K562 (cell line): Measurements from ENCODE around the gene CELF6. TPM values are rescaled to one million over a fixed set of nuclear protein-coding genes. Genes with fewer than 3 reads are reported as not detected.

Experiments
- ATAC-seq: fragments of 200-7000 bp; cut with Tn5 transposase; 3 replicates; pipeline ENCODE4 v1.9.1; 2020; ENCODE audit warnings: moderate library complexity
- BruUV-seq: library from RNA; stranded (reverse); fragments of 400-500 nt; replicated peaks from 2 replicates; lab custom pipeline; 2021; lab: Mats Ljungman, UMichigan
- CTCF ChIA-PET: fragments of 300-600 bp; formaldehyde crosslinking; extraction: SDS; loops from one replicate; lab custom pipeline; 2021; ENCODE audit warnings: low intra/inter-chr PET ratio; lab: Yijun Ruan, JAX
- POLR2A ChIA-PET: fragments of 300-600, 350-650 bp; sonication (Branson Sonifier 250); formaldehyde crosslinking; extraction: SDS; loops from one replicate; lab custom pipeline; 2021; ENCODE audit warnings: antibody characterized with exemption, inconsistent platforms; lab: Yijun Ruan, JAX
- DNase-seq, 4 experiments: peaks; one replicate each; pipeline versions ENCODE4 v3.0.0 to v3.0.0-alpha.2; 2011 to 2018; ENCODE audit warnings: low spot score in 3 of 4, mixed read lengths in 3 of 4; ENCODE audit errors: extremely low read depth in 1 of 4
- FAIRE-seq: peaks from 2 replicates; lab custom pipeline; 2011; peaks lifted over from hg19 to GRCh38; lab: Jason Lieb, UNC
- H2AFZ ChIP-seq: 2 replicates; pipeline ENCODE4 v1.6.0; 2011; ENCODE audit warnings: low read depth, low read length, control low read depth, inconsistent platforms
- H3K27ac ChIP-seq: fragments of 200-600 bp; 3 replicates; pipeline ENCODE4 v1.8.0; 2011; ENCODE audit warnings: low read depth, mild to moderate bottlenecking, control low read depth, inconsistent platforms, low read length, moderate library complexity, mixed read lengths; ENCODE audit errors: extremely low read depth
- H3K27me3 ChIP-seq, 2 experiments: fragments of 300-600 bp in 1 of 2; 2 replicates in 1 of 2; 3 replicates in 1 of 2; pipeline versions ENCODE4 v1.6.0 to v1.8.0; 2011; ENCODE audit warnings: inconsistent platforms in 2 of 2, low read length in 2 of 2, mild to moderate bottlenecking in 1 of 2, mixed read lengths in 1 of 2, moderate library complexity in 1 of 2; ENCODE audit not compliant: control insufficient read depth in 2 of 2, insufficient read depth in 2 of 2
- H3K36me3 ChIP-seq: fragments of 300-600 bp; 3 replicates; pipeline ENCODE4 v1.8.0; 2011; ENCODE audit warnings: mild to moderate bottlenecking, low read length, inconsistent platforms; ENCODE audit not compliant: control insufficient read depth, insufficient read depth
- H3K4me1 ChIP-seq, 2 experiments: fragments of 200-600 bp in 1 of 2; replicated peaks in 1 of 2; 2 replicates in 1 of 2; 3 replicates in 1 of 2; pipeline versions ENCODE4 v1.5.1 to v1.8.0; 2011; ENCODE audit warnings: inconsistent platforms in 2 of 2, low read length in 2 of 2, mild to moderate bottlenecking in 1 of 2, mixed read lengths in 1 of 2, moderate library complexity in 1 of 2; ENCODE audit not compliant: control insufficient read depth in 2 of 2, insufficient read depth in 2 of 2
- H3K4me2 ChIP-seq: 2 replicates; pipeline ENCODE4 v1.6.1; 2011; ENCODE audit warnings: low read length, control low read depth, inconsistent platforms, mixed read lengths; ENCODE audit not compliant: insufficient read depth
- H3K4me3 ChIP-seq: fragments of 200-600 bp; sonication (generic), shearing (Covaris generic); 2 replicates; pipeline ENCODE4 v1.5.1; 2016; ENCODE audit warnings: control low read depth, inconsistent platforms
- H3K79me2 ChIP-seq: fragments of 200-600 bp; 3 replicates; pipeline ENCODE4 v1.8.0; 2011; ENCODE audit warnings: low read length, inconsistent platforms; ENCODE audit not compliant: control insufficient read depth, insufficient read depth
- H3K9ac ChIP-seq, 2 experiments: 2 replicates each; pipeline versions ENCODE4 v1.6.0 to v1.6.1; 2011; ENCODE audit warnings: low read depth in 2 of 2, low read length in 2 of 2, control low read depth in 1 of 2, inconsistent platforms in 1 of 2, mild to moderate bottlenecking in 1 of 2, mixed read lengths in 1 of 2; ENCODE audit not compliant: insufficient read depth in 1 of 2
- H3K9me1 ChIP-seq: one replicate; pipeline ENCODE4 v1.6.0; 2011; ENCODE audit warnings: inconsistent platforms, mild to moderate bottlenecking, low read length, moderate library complexity; ENCODE audit not compliant: control insufficient read depth, insufficient read depth
- H3K9me3 ChIP-seq: replicated peaks from 2 replicates; pipeline ENCODE4 v1.5.1; 2011; ENCODE audit warnings: low read depth, low read length, inconsistent platforms; ENCODE audit not compliant: control insufficient read depth, insufficient read depth
- H4K20me1 ChIP-seq: replicated peaks from 2 replicates; pipeline ENCODE4 v1.6.1; 2011; ENCODE audit warnings: low read length, inconsistent platforms, mixed read lengths; ENCODE audit not compliant: control insufficient read depth, insufficient read depth
- ARID3B ChIP-seq: fragments of 250-450 bp; sonication (Bioruptor Pico); IDR thresholded peaks from 2 replicates; pipeline ENCODE4 v1.4.0; 2020; ENCODE audit warnings: borderline replicate concordance
- ETS2 ChIP-seq: IDR thresholded peaks from 2 replicates; pipeline ENCODE4 v1.6.1; 2016; ENCODE audit warnings: borderline replicate concordance, missing genetic modification characterization, mild to moderate bottlenecking, moderate library complexity, missing compliant biosample characterization; ENCODE audit not compliant: poor library complexity, severe bottlenecking
- HNRNPK ChIP-seq: fragments of 200-400 bp; formaldehyde crosslinking; IDR thresholded peaks from one replicate; pipeline ENCODE4 v1.6.1; 2018; ENCODE audit warnings: mild to moderate bottlenecking, low read depth, low read length; ENCODE audit not compliant: poor library complexity, severe bottlenecking
- NFXL1 ChIP-seq: fragments of 450-650 bp; formaldehyde crosslinking; IDR thresholded peaks from 2 replicates; pipeline ENCODE4 v1.4.0; 2021; ENCODE audit warnings: mild to moderate bottlenecking
- RBM25 ChIP-seq: fragments of 200-400 bp; formaldehyde crosslinking; IDR thresholded peaks from 2 replicates; pipeline ENCODE4 v1.6.1; 2018; ENCODE audit warnings: low read length, low read depth, moderate library complexity; ENCODE audit not compliant: severe bottlenecking
- SLC30A9 ChIP-seq: fragments of 250-450 bp; sonication (Bioruptor Pico); IDR thresholded peaks from 2 replicates; pipeline ENCODE4 v1.8.0; 2022; ENCODE audit warnings: mild to moderate bottlenecking, moderate library complexity
- SRSF9 ChIP-seq: fragments of 200-400 bp; formaldehyde crosslinking; IDR thresholded peaks from 2 replicates; pipeline ENCODE4 v1.6.1; 2017; ENCODE audit warnings: low read depth, low read length, borderline replicate concordance
- TSC22D4 ChIP-seq: fragments of 450-650 bp; IDR thresholded peaks from 2 replicates; pipeline ENCODE4 v1.6.1; 2016; ENCODE audit warnings: missing genetic modification characterization, missing biosample characterization, control low read depth
- ZBTB12 ChIP-seq: fragments of 250-450 bp; sonication (Bioruptor Pico); IDR thresholded peaks from 2 replicates; pipeline ENCODE4 v1.4.0; 2020
- ZFPM2 ChIP-seq: fragments of 250-450 bp; sonication (Bioruptor Pico); IDR thresholded peaks from 2 replicates; pipeline ENCODE4 v1.5.1; 2022; ENCODE audit warnings: mild to moderate bottlenecking
- ZNF449 ChIP-seq: fragments of 250-450 bp; sonication (Bioruptor Pico); IDR thresholded peaks from 2 replicates; pipeline ENCODE4 v1.8.0; 2022; ENCODE audit warnings: moderate library complexity, mild to moderate bottlenecking, inconsistent platforms
- WGBS: fragments of 100-300 bp; shearing (Covaris generic); methylation state at CpG from one replicate; pipeline ENCODE4 v1.1.6; 2016; ENCODE audit warnings: low coverage, mixed read lengths; ENCODE audit not compliant: insufficient coverage; ENCODE audit errors: missing lambda C conversion rate; 5-methylcytosine and 5-hydroxymethylcytosine counted together
- in situ Hi-C: fragments of 300-500 bp; cut with MboI; formaldehyde crosslinking; loops from 4 replicates; pipeline ENCODE4 v1.15.0; 2018; ENCODE audit warnings: inconsistent platforms, mixed read lengths
- intact Hi-C: fragments of 100-400 bp; cut with micrococcal nuclease; formaldehyde crosslinking; loops from 2 replicates; pipeline ENCODE4 v1.14.2; 2022
- polyA plus RNA-seq, 8 experiments: library from polyadenylated mRNA; depleted of rRNA in 4 of 8; stranded (reverse) in 5 of 8; unstranded in 3 of 8; fragments of >200 nt; fragmentation: Nextera tagmentation in 2 of 8; fragmentation: Illumina TruSeq in 1 of 8; extraction: Ambion mirVana in 2 of 8; extraction: Trizol in 1 of 8; gene quantifications; 2 replicates each; pipeline versions ENCODE4 v1.2.1 to v1.2.3, GENCODE V29; 2011 to 2014; ENCODE audit warnings: inconsistent platforms in 1 of 8, missing spikeins in 1 of 8
- total RNA-seq, 7 experiments: library from RNA; depleted of rRNA in 6 of 7; stranded (reverse); fragments of >200 nt in 6 of 7; fragmentation: Illumina TruSeq in 2 of 7; extraction: Trizol in 2 of 7; gene quantifications; 2 replicates each; pipeline versions ENCODE4 v1.2.1 to v1.2.3, GENCODE V29; 2011 to 2021; ENCODE audit warnings: low replicate concordance in 1 of 7

Gene CELF6
- total and polyA plus RNA-seq, 9 of the 15 experiments (the other 6 are each of a cell fraction or from before 2014, with no cell fraction given) = 0.01 to 0.11 TPM; not detected in 7

GRCh38 chr15:72345280-72345679 is 25.3 kb upstream of the CELF6 start (continued):
- TF ChIP-seq ZNF449 (CRISPR knock-in tag) = no peak
- no peak for TF ChIP-seq ZBTB12 (CRISPR knock-in tag)
- TF ChIP-seq RBM25 = no peak

- Histone ChIP-seq H3K27ac (no peak overlapping the region; the same call in 2 of the 3 replicates), H3K36me3 (peaks cover 54% of the 10 kb centered on the region), H3K79me2 (no peaks in the 10 kb centered on the region), H3K27me3 (no peaks in the 10 kb centered on the region), H3K4me2 (no peak overlapping the region), H2AFZ (no peak overlapping the region), H3K9me1 (no peaks in the 10 kb centered on the region), H3K9ac (no peak overlapping the region), H3K9me3 (no peaks in the 10 kb centered on the region), H4K20me1 (peaks cover 3% of the 10 kb centered on the region; the same call in 1 of the 2 replicates), H3K4me3 (no peak overlapping the region), H3K4me1 (peaks cover 3 to 5% of the 10 kb centered on the region in 2 experiments; a peak in 3 of 5 replicates)
- intact Hi-C loops = no loop called here
- ATAC-seq (no peak), DNase-seq (no peak), FAIRE-seq (no peak)
- CTCF ChIA-PET = no interaction called here
- WGBS = 26% methylated on average over 1 of the region's 1 CpG
- POLR2A ChIA-PET = interaction anchor here (0.5 to 0.6 kb wide), 2 partner anchors 335 to 441 kb away, joined by 3 read pairs; no protein-coding TSS in a partner anchor
- in situ Hi-C loops = loop anchor here (10.0 kb wide), 1 partner anchor 240 kb away; no protein-coding TSS in a partner anchor
- no peak for TF ChIP-seq HNRNPK
- TF ChIP-seq ETS2 (tag) = no peak
- TF ChIP-seq TSC22D4 = no peak
- no peak for TF ChIP-seq ZNF449 (CRISPR knock-in tag)
- no peak for TF ChIP-seq SLC30A9 (CRISPR knock-in tag)
- TF ChIP-seq NFXL1 (CRISPR knock-in tag) = no peak
- no peak for TF ChIP-seq SRSF9
- TF ChIP-seq ARID3B (CRISPR knock-in tag) = no peak
- no peak for TF ChIP-seq ZFPM2 (CRISPR knock-in tag)
- BruUV-seq = no TSS peak
Measured at GRCh38 chr15:72344602-72345001, 24.6 kb upstream of the CELF6 start.
